Heart right ventricle (tissue), 16 donors: ENCODE data around the gene RABIF. TPM values are rescaled to one million over a fixed set of nuclear protein-coding genes. Genes with fewer than 3 reads are reported as not detected.

Source experiments
- ATAC-seq, 8 donors: fragments of 200-7000 bp; cut with Tn5 transposase; one replicate each; pipeline ENCODE4 v1.9.1; 2020; ENCODE audit warnings: mild to moderate bottlenecking in 8 of 8, moderate library complexity in 8 of 8, moderate number of reproducible peaks in 1 of 8
- DNase-seq, 2 donors: peaks; one replicate each; pipeline ENCODE4 v3.0.0-alpha.2; 2020
- H3K27ac ChIP-seq, 10 donors: fragments of 200-600 bp; sonication (generic) in 2 of 10; one replicate each; pipeline versions ENCODE4 v1.5.0 to v1.8.0; 2020 to 2022; ENCODE audit warnings: mild to moderate bottlenecking in 3 of 10
- H3K27me3 ChIP-seq, 7 donors: fragments of 200-600 bp; one replicate each; pipeline ENCODE4 v1.8.0; 2021 to 2022; ENCODE audit warnings: mild to moderate bottlenecking in 2 of 7
- H3K36me3 ChIP-seq, 9 donors: fragments of 200-600 bp; sonication (generic) in 1 of 9; one replicate each; pipeline versions ENCODE4 v1.5.0 to v1.8.0; 2020 to 2022; ENCODE audit warnings: mild to moderate bottlenecking in 2 of 9
- H3K4me1 ChIP-seq, 9 donors: fragments of 200-600 bp; sonication (generic) in 1 of 9; one replicate each; pipeline versions ENCODE4 v1.5.0 to v1.8.0; 2020 to 2022; ENCODE audit warnings: mild to moderate bottlenecking in 4 of 9
- H3K4me3 ChIP-seq, 10 donors: fragments of 200-600 bp; sonication (generic) in 2 of 10; one replicate each; pipeline versions ENCODE4 v1.5.0 to v1.8.0; 2020 to 2022; ENCODE audit warnings: mild to moderate bottlenecking in 7 of 10, moderate library complexity in 2 of 10
- H3K9me3 ChIP-seq, 11 donors: fragments of 200-600 bp in 10 of 11; sonication (generic) in 2 of 11; one replicate each; pipeline versions ENCODE4 v1.5.0 to v1.8.0; 2013 to 2022; ENCODE audit warnings: mild to moderate bottlenecking in 2 of 11, control low read depth in 1 of 11, moderate library complexity in 1 of 11
- CTCF ChIP-seq, 9 donors: fragments of 200-600 bp; sonication (generic) in 2 of 9; IDR thresholded peaks; one replicate each; pipeline versions ENCODE4 v1.5.0 to v1.8.0; 2021 to 2022; ENCODE audit warnings: antibody characterized with exemption in 9 of 9, mild to moderate bottlenecking in 5 of 9, moderate library complexity in 1 of 9
- WGBS, 2 donors: extraction: QIAGEN DNeasy Blood & Tissue Kit; methylation state at CpG; one replicate each; pipeline ENCODE4 v1.1.7; 2013; ENCODE audit warnings: inconsistent platforms in 1 of 2; 5-methylcytosine and 5-hydroxymethylcytosine counted together
- intact Hi-C, 10 donors: fragments of 100-400 bp; cut with DNase I; formaldehyde crosslinking; loops; one replicate each; pipeline versions ENCODE4 v1.11.1 to v1.14.2; 2022
- polyA plus RNA-seq, 2 donors: library from polyadenylated mRNA; stranded (reverse); fragments of 200-250 nt; gene quantifications; one replicate each; pipeline ENCODE4 v1.2.3, GENCODE V29; 2013
- total RNA-seq, 10 donors: library from RNA; stranded (reverse); fragmentation: NEBNext Ultra II Directional in 3 of 10; extraction: Animal tissue kit (Norgen Biotek cat#: 25700) in 3 of 10; gene quantifications; one replicate each; pipeline versions ENCODE4 v1.2.1 to v1.2.4, GENCODE V29; 2021 to 2023
- donor health status: Arrhythmogenic right ventricular cardiomyopathy.
- donor health status: ischemic (EF 13 %, LVEDD 7.1; RV severe dilation, severe dysfunction).
- donor health status: healthy with polysubstance abuse.
- donor health status: DM: no; HTN: yes; CAD: no.
- donor health status: DM: no; HTN: no; CAD: no.
- donor health status: ischemic (EF 25% LVEDD 6.9; RV normal size, moderate dysfunction).
- donor health status: ischemic (EF 25% LVEDD 5.7; RV mildly dilated, moderate dysfunction).
- donor health status: healthy.
- donor health status: DM: yes; HTN: yes; CAD: no.
- donor health status: Ischemic cardiomyopathy.
- donor health status: ischemic (EF 35%, LVEDD 5.7; RV mildly dilated, moderate dysfunction).
- donor health status: nonischemic (EF 11% LVEDD 7.7; RV severe dilation, severe dysfunction).
- donor health status: DM: yes; HTN: yes; CAD: no.
- donor health status: PGD.
- donor health status: ischemic (EF 29% LVEDD 5.4; RV normal size, mild dysfunction).
- donor health status: nonischemic (EF 23%, LVEDD 6.1; RV moderate dilation, normal function).

RABIF gene
- total and polyA plus RNA-seq, 12 donors, result 2.0 to 8.1 (median 4.8) TPM

GRCh38 chr1:202837746-202838262 lies 51.1 kb downstream of the RABIF start:
- no peak for DNase-seq
- Histone ChIP-seq H3K27me3 (peaks cover 0 to 15% (median 0%) of the 10 kb centered on the region in 7 donors), H3K9me3 (no peaks in the 10 kb centered on the region), H3K4me3 (no peak overlapping the region), H3K4me1 (peaks cover 0 to 22% (median 0%) of the 10 kb centered on the region in 9 donors), H3K27ac (no peak overlapping the region), H3K36me3 (no peaks in the 10 kb centered on the region)
- TF ChIP-seq CTCF (IDR thresholded peaks at IDR 0.05), result no peak
- intact Hi-C loops, result no loop called here
- no peak for ATAC-seq
- 86% methylated on average over 5 of the region's 5 CpGs for WGBS, 2 donors

- no peak for TF ChIP-seq CTCF (IDR thresholded peaks at IDR 0.05)
- Histone ChIP-seq H3K4me1 (peaks cover 0 to 22% (median 0%) of the 10 kb centered on the region in 9 donors), H3K27ac (no peak overlapping the region), H3K4me3 (no peak overlapping the region), H3K36me3 (no peaks in the 10 kb centered on the region), H3K9me3 (no peaks in the 10 kb centered on the region), H3K27me3 (peaks cover 0 to 15% (median 0%) of the 10 kb centered on the region in 7 donors)
- WGBS, 2 donors, result 73 to 77% methylated on average over 5 of the region's 5 CpGs
- no peak for DNase-seq
- no peak for ATAC-seq
- intact Hi-C loops, result no loop called here
Observed at GRCh38 chr1:202836623-202837403, 52.1 kb downstream of the RABIF start.

- H3K4me1 ChIP-seq, result peaks cover 0 to 22% (median 0%) of the 10 kb centered on the region in 9 donors
- 41 to 47% methylated on average over 3 of the region's 3 CpGs for WGBS, 2 donors
- TF ChIP-seq CTCF (IDR thresholded peaks at IDR 0.05), result no peak
- no peak overlapping the region for H3K4me3 ChIP-seq
- no peak for DNase-seq
- H3K27ac ChIP-seq, result no peak overlapping the region
- H3K36me3 ChIP-seq, result no peaks in the 10 kb centered on the region
- H3K27me3 ChIP-seq, result peaks cover 0 to 15% (median 0%) of the 10 kb centered on the region in 7 donors
- intact Hi-C loops, result no loop called here
- H3K9me3 ChIP-seq, result no peaks in the 10 kb centered on the region
- no peak for ATAC-seq
Observed at GRCh38 chr1:202835548-202836072, 53.3 kb downstream of the RABIF start.

GRCh38 chr1:202834771-202835547 lies 54.0 kb downstream of the RABIF start:
- WGBS, 2 donors, result 81% methylated on average over 10 of the region's 10 CpGs
- H3K27me3 ChIP-seq, result peaks cover 0 to 15% (median 0%) of the 10 kb centered on the region in 7 donors
- H3K4me1 ChIP-seq, result peaks cover 0 to 22% (median 0%) of the 10 kb centered on the region in 9 donors
- H3K4me3 ChIP-seq, result no peak overlapping the region
- H3K9me3 ChIP-seq, result no peaks in the 10 kb centered on the region
- TF ChIP-seq CTCF (IDR thresholded peaks at IDR 0.05), result no peak
- H3K27ac ChIP-seq, result no peak overlapping the region
- DNase-seq, result no peak
- ATAC-seq, result no peak
- intact Hi-C loops, result no loop called here
- H3K36me3 ChIP-seq, result no peaks in the 10 kb centered on the region
